HepG2 (cell line): Measurements from ENCODE around the gene IFIT3. TPM values are rescaled to one million over a fixed set of nuclear protein-coding genes. Genes with fewer than 3 reads are reported as not detected.

Experiments
- ATAC-seq: fragments of 200-7000 bp; cut with Tn5 transposase; 3 replicates; pipeline ENCODE4 v1.9.1; 2020; ENCODE audit warnings: mild to moderate bottlenecking, moderate library complexity
- BruUV-seq: library from RNA; stranded (reverse); fragments of 400-500 nt; replicated peaks from 2 replicates; lab custom pipeline; 2021; lab: Mats Ljungman, UMichigan
- CTCF ChIA-PET: fragments of 300-600 bp; formaldehyde crosslinking; extraction: SDS; loops from one replicate; lab custom pipeline; 2021; ENCODE audit warnings: low total read pairs, inconsistent platforms, low intra/inter-chr PET ratio; lab: Yijun Ruan, JAX
- POLR2A ChIA-PET: fragments of 350-600 bp; sonication (Branson Sonifier 250); formaldehyde crosslinking; loops from one replicate; lab custom pipeline; 2020; ENCODE audit warnings: antibody characterized with exemption, inconsistent platforms; lab: Yijun Ruan, JAX
- DNase-seq: peaks from one replicate; pipeline ENCODE4 v3.0.0-alpha.2; 2015; ENCODE audit warnings: low spot score
- FAIRE-seq: peaks from 3 replicates; lab custom pipeline; 2011; peaks lifted over from hg19 to GRCh38; lab: Jason Lieb, UNC
- H2AFZ ChIP-seq: one replicate; pipeline ENCODE4 v1.6.1; 2011; ENCODE audit warnings: low read length, inconsistent platforms
- H3K27ac ChIP-seq: fragments of 300-600 bp; 3 replicates; pipeline ENCODE4 v1.8.0; 2011; ENCODE audit warnings: mixed run types, mild to moderate bottlenecking, mixed read lengths, low read length, inconsistent platforms; ENCODE audit not compliant: insufficient read depth; ENCODE audit errors: extremely low read length
- H3K27me3 ChIP-seq, 2 experiments: fragments of 200-600 bp in 1 of 2; 2 replicates in 1 of 2; 3 replicates in 1 of 2; pipeline versions ENCODE4 v1.6.0 to v1.8.0; 2011; ENCODE audit warnings: low read length in 2 of 2, mild to moderate bottlenecking in 2 of 2, moderate library complexity in 2 of 2, inconsistent platforms in 1 of 2; ENCODE audit not compliant: insufficient read depth in 2 of 2, control insufficient read depth in 1 of 2
- H3K36me3 ChIP-seq, 2 experiments: fragments of 200-600 bp in 1 of 2; replicated peaks in 1 of 2; 2 replicates in 1 of 2; 3 replicates in 1 of 2; pipeline versions ENCODE4 v1.5.1 to v1.8.0; 2011; ENCODE audit warnings: low read length in 2 of 2, inconsistent platforms in 1 of 2; ENCODE audit not compliant: insufficient read depth in 2 of 2, control insufficient read depth in 1 of 2
- H3K4me1 ChIP-seq: 2 replicates; pipeline ENCODE4 v1.5.1; 2012; ENCODE audit warnings: low read length, inconsistent platforms; ENCODE audit not compliant: insufficient read depth
- H3K4me2 ChIP-seq: 2 replicates; pipeline ENCODE4 v1.6.0; 2011; ENCODE audit warnings: low read depth, low read length, inconsistent platforms
- H3K4me3 ChIP-seq, 3 experiments: fragments of 200-600 bp in 1 of 3; sonication (generic), shearing (Covaris generic) in 1 of 3; replicated peaks in 1 of 3; 2 replicates each; pipeline ENCODE4 v1.5.1; 2011 to 2016; ENCODE audit warnings: low read length in 3 of 3, inconsistent platforms in 2 of 3, low read depth in 2 of 3, mild to moderate bottlenecking in 2 of 3, control low read depth in 1 of 3, mixed read lengths in 1 of 3; ENCODE audit not compliant: insufficient read depth in 1 of 3
- H3K79me2 ChIP-seq: one replicate; pipeline ENCODE4 v1.6.1; 2011; ENCODE audit warnings: low read length, inconsistent platforms; ENCODE audit not compliant: insufficient read depth
- H3K9ac ChIP-seq: 2 replicates; pipeline ENCODE4 v1.6.0; 2011; ENCODE audit warnings: mild to moderate bottlenecking, low read depth, low read length, inconsistent platforms; ENCODE audit not compliant: insufficient read depth
- H3K9me3 ChIP-seq: 2 replicates; pipeline ENCODE4 v1.5.1; 2012; ENCODE audit warnings: mild to moderate bottlenecking, low read length
- H4K20me1 ChIP-seq: 2 replicates; pipeline ENCODE4 v1.6.0; 2011; ENCODE audit warnings: inconsistent platforms, mild to moderate bottlenecking, low read length, moderate library complexity; ENCODE audit not compliant: insufficient read depth
- CBX1 ChIP-seq: IDR thresholded peaks from one replicate; pipeline ENCODE4 v1.6.1; 2016; ENCODE audit warnings: antibody characterized with exemption, low read depth
- DR1 ChIP-seq: sonication (generic); formaldehyde crosslinking; IDR thresholded peaks from 2 replicates; pipeline ENCODE4 v1.8.0; 2021; ENCODE audit warnings: mild to moderate bottlenecking, missing genetic modification reagents, inconsistent platforms
- EHMT2 ChIP-seq: fragments of 200-600 bp; sonication (generic); IDR thresholded peaks from 2 replicates; pipeline ENCODE4 v1.7.0; 2017; ENCODE audit warnings: antibody characterized with exemption, low read depth, low read length, borderline replicate concordance
- ETV5 ChIP-seq: IDR thresholded peaks from 2 replicates; pipeline ENCODE4 v1.6.1; 2018; ENCODE audit warnings: missing biosample characterization, missing genetic modification reagents, inconsistent platforms, borderline replicate concordance
- FOXK1 ChIP-seq: sonication (generic); formaldehyde crosslinking; IDR thresholded peaks from 2 replicates; pipeline ENCODE4 v1.4.0; 2020; ENCODE audit warnings: low read depth, missing genetic modification reagents, borderline replicate concordance
- SCMH1 ChIP-seq: sonication (generic); formaldehyde crosslinking; IDR thresholded peaks from 2 replicates; pipeline ENCODE4 v1.9.0; 2021; ENCODE audit warnings: missing genetic modification reagents, mild to moderate bottlenecking, borderline replicate concordance
- SP5 ChIP-seq: IDR thresholded peaks from 2 replicates; pipeline ENCODE4 v1.6.1; 2016; ENCODE audit warnings: low read depth, borderline replicate concordance
- ZFAT ChIP-seq: sonication (generic); formaldehyde crosslinking; conservative IDR thresholded peaks from 2 replicates; pipeline ENCODE4 v1.8.1; 2023; ENCODE audit warnings: missing genetic modification reagents, inconsistent platforms
- ZNF343 ChIP-seq: sonication (generic); formaldehyde crosslinking; IDR thresholded peaks from 2 replicates; pipeline ENCODE4 v1.4.0; 2020; ENCODE audit warnings: mild to moderate bottlenecking, missing genetic modification reagents
- ZNF510 ChIP-seq: sonication (generic); formaldehyde crosslinking; IDR thresholded peaks from 2 replicates; pipeline ENCODE4 v1.4.0; 2020; ENCODE audit warnings: low read depth, mild to moderate bottlenecking, missing genetic modification reagents
- WGBS: methylation state at CpG from one replicate; pipeline ENCODE4 v1.1.6; 2017; ENCODE audit warnings: low lambda C conversion rate; 5-methylcytosine and 5-hydroxymethylcytosine counted together
- in situ Hi-C: cut with HindIII; loops from 2 replicates; pipeline ENCODE4 v1.10.0; 2017; ENCODE audit warnings: low pct_unique_long_range_greater_than_20kb; ENCODE audit not compliant: extremely low pct_ligation_motif_present
- intact Hi-C: fragments of 100-400 bp; cut with micrococcal nuclease; formaldehyde crosslinking; loops from one replicate; pipeline ENCODE4 v1.10.0; 2022; ENCODE audit not compliant: unreplicated experiment
- polyA plus RNA-seq, 8 experiments: library from polyadenylated mRNA; depleted of rRNA in 3 of 8; stranded (reverse) in 7 of 8; unstranded in 1 of 8; fragments of >200 nt; fragmentation: Illumina TruSeq in 4 of 8; extraction: Trizol in 4 of 8; gene quantifications; 2 replicates each; pipeline versions ENCODE4 v1.2.1 to v1.2.3, GENCODE V29; 2011 to 2016; ENCODE audit warnings: low read depth in 4 of 8, missing spikeins in 1 of 8, mixed read lengths in 1 of 8; ENCODE audit not compliant: insufficient read depth in 1 of 8
- total RNA-seq, 5 experiments: library from RNA; depleted of rRNA; stranded (reverse); fragments of >200 nt; fragmentation: Illumina TruSeq; extraction: Trizol; gene quantifications; 2 replicates each; pipeline ENCODE4 v1.2.3, GENCODE V29; 2016; ENCODE audit warnings: low read depth in 1 of 5
- TF ChIP-seq, protein P1 (sequence below): IDR thresholded peaks from 2 replicates; pipeline ENCODE4 v1.6.1; 2012; ENCODE audit warnings: low read length, improper control_type of control experiment
- TF ChIP-seq, protein P2 (sequence below): sonication (generic); formaldehyde crosslinking; conservative IDR thresholded peaks from 2 replicates; pipeline ENCODE4 v1.4.0; 2020; ENCODE audit warnings: mild to moderate bottlenecking, missing genetic modification reagents, moderate library complexity
- TF ChIP-seq, protein P3 (sequence below): sonication (generic); formaldehyde crosslinking; IDR thresholded peaks from 2 replicates; pipeline ENCODE4 v1.8.0; 2022; ENCODE audit warnings: mild to moderate bottlenecking, missing genetic modification reagents

Gene IFIT3
- total and polyA plus RNA-seq, 2 of the 13 experiments (the other 11 are each of a cell fraction or from before 2014, with no cell fraction given) = 0.48 to 3.1 TPM

DNA sequence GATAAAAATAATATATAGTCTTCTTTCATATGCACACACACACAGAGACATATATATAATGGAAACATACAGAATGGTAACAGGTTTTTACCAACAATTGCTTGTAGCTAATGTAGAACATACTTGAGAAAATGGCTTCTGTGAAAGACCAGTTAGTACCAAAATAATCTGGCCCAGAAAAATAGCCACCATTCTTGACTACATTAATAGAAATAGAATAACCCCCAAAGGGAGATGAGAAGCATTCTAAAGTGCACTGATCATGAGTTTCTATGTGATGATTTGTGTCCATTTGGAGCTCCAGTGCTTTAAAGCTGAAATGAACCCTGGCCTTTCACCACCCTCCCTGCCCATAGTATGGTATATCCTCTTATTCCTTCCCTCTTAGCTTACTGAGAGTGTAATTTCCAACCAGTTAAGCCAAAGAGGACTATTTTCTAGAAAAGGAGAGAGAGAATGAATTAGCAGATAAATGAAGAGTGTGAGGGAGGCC lies 48.9 kb upstream of the IFIT3 start (continued):
- TF ChIP-seq, protein P1, sequence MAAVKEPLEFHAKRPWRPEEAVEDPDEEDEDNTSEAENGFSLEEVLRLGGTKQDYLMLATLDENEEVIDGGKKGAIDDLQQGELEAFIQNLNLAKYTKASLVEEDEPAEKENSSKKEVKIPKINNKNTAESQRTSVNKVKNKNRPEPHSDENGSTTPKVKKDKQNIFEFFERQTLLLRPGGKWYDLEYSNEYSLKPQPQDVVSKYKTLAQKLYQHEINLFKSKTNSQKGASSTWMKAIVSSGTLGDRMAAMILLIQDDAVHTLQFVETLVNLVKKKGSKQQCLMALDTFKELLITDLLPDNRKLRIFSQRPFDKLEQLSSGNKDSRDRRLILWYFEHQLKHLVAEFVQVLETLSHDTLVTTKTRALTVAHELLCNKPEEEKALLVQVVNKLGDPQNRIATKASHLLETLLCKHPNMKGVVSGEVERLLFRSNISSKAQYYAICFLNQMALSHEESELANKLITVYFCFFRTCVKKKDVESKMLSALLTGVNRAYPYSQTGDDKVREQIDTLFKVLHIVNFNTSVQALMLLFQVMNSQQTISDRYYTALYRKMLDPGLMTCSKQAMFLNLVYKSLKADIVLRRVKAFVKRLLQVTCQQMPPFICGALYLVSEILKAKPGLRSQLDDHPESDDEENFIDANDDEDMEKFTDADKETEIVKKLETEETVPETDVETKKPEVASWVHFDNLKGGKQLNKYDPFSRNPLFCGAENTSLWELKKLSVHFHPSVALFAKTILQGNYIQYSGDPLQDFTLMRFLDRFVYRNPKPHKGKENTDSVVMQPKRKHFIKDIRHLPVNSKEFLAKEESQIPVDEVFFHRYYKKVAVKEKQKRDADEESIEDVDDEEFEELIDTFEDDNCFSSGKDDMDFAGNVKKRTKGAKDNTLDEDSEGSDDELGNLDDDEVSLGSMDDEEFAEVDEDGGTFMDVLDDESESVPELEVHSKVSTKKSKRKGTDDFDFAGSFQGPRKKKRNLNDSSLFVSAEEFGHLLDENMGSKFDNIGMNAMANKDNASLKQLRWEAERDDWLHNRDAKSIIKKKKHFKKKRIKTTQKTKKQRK = no peak
- no peak for TF ChIP-seq ZNF343 (CRISPR knock-in tag)
- TF ChIP-seq ZNF510 (CRISPR knock-in tag) = no peak
- TF ChIP-seq, all 625 proteins: peak for 0

DNA sequence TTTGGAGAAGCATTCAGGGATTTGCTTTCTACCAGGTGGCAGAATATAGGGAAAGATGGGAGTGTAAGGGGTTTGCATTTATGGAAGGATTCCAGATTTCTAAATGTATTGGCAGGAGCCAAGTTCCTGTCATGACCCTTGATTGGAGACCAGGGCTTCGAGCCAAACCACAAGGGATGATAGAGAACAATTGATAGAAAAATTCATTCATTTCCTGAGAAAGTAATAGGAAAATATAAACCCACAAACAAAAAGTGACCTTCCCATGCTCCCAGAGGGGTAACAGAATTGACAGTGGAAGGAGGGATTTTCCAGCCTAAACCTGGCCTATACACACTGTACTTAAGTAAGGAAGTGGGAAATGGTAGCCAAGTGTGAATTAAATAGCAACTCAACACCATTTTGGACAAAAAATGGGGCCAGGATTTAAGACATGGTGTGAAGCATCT lies 48.4 kb upstream of the IFIT3 start:
- no peaks in the 10 kb centered on the region for H3K36me3 ChIP-seq
- POLR2A ChIA-PET = no interaction called here
- TF ChIP-seq ETV5 (CRISPR knock-in tag) (no peak), EHMT2 (no peak), SP5 (no peak), DR1 (no peak), SCMH1 (CRISPR knock-in tag) (no peak), ZFAT (no peak), CBX1 (no peak), FOXK1 (CRISPR knock-in tag) (no peak)
- TF ChIP-seq, protein P2, sequence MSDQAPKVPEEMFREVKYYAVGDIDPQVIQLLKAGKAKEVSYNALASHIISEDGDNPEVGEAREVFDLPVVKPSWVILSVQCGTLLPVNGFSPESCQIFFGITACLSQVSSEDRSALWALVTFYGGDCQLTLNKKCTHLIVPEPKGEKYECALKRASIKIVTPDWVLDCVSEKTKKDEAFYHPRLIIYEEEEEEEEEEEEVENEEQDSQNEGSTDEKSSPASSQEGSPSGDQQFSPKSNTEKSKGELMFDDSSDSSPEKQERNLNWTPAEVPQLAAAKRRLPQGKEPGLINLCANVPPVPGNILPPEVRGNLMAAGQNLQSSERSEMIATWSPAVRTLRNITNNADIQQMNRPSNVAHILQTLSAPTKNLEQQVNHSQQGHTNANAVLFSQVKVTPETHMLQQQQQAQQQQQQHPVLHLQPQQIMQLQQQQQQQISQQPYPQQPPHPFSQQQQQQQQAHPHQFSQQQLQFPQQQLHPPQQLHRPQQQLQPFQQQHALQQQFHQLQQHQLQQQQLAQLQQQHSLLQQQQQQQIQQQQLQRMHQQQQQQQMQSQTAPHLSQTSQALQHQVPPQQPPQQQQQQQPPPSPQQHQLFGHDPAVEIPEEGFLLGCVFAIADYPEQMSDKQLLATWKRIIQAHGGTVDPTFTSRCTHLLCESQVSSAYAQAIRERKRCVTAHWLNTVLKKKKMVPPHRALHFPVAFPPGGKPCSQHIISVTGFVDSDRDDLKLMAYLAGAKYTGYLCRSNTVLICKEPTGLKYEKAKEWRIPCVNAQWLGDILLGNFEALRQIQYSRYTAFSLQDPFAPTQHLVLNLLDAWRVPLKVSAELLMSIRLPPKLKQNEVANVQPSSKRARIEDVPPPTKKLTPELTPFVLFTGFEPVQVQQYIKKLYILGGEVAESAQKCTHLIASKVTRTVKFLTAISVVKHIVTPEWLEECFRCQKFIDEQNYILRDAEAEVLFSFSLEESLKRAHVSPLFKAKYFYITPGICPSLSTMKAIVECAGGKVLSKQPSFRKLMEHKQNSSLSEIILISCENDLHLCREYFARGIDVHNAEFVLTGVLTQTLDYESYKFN (CRISPR knock-in tag) = no peak
- TF ChIP-seq, protein P3, sequence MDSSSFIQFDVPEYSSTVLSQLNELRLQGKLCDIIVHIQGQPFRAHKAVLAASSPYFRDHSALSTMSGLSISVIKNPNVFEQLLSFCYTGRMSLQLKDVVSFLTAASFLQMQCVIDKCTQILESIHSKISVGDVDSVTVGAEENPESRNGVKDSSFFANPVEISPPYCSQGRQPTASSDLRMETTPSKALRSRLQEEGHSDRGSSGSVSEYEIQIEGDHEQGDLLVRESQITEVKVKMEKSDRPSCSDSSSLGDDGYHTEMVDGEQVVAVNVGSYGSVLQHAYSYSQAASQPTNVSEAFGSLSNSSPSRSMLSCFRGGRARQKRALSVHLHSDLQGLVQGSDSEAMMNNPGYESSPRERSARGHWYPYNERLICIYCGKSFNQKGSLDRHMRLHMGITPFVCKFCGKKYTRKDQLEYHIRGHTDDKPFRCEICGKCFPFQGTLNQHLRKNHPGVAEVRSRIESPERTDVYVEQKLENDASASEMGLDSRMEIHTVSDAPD (CRISPR knock-in tag) = no peak

More for the DNA sequence above, 48.4 kb upstream of the IFIT3 start:
- CTCF ChIA-PET = no interaction called here
- no peaks in the 10 kb centered on the region; a peak in 1 of 5 replicates for H3K27me3 ChIP-seq
- no peaks in the 10 kb centered on the region for H3K9me3 ChIP-seq
- no peak overlapping the region for H2AFZ ChIP-seq
- ATAC-seq (no peak), FAIRE-seq (no peak), DNase-seq (no peak)
- no peak overlapping the region for H3K4me2 ChIP-seq
- no peaks in the 10 kb centered on the region for H4K20me1 ChIP-seq
- no peak overlapping the region for H3K4me3 ChIP-seq
- no TSS peak for BruUV-seq
- H3K9ac ChIP-seq = no peak overlapping the region
- no peak overlapping the region for H3K27ac ChIP-seq
- WGBS = 59% methylated on average over 1 of the region's 1 CpG
- in situ Hi-C loops = no loop called here
- H3K79me2 ChIP-seq = no peaks in the 10 kb centered on the region
- H3K4me1 ChIP-seq = peaks cover 35% of the 10 kb centered on the region
- intact Hi-C loops = no loop called here
